GM19025 (cell line): ENCODE results near the gene PTGES3.
A peak's percentile ranks its signal among the peaks of the same experiment; 100 is the strongest.
"Not testable (repeated sequence)": the region's sequence is repeated elsewhere in the genome, so short reads cannot be mapped to it uniquely, and the experiment has no call there.

Source experiments
- ATAC-seq: cut with Tn5 transposase; IDR thresholded peaks from one replicate; pipeline ENCODE4 v1.9.1; 2021; ENCODE audit warnings: mild to moderate bottlenecking, low read depth, moderate library complexity; ENCODE audit not compliant: unreplicated experiment

PTGES3 gene

GRCh38 chr12:56688129-56688845 is at the start of gene PTGES3:
PTGES3 (minus strand) TSS chr12:56688284; CDS start chr12:56687999, 285 bp downstream.
- peak; percentile 56 for ATAC-seq

GRCh38 chr12:56728139-56728861 is 40.2 kb upstream of the PTGES3 start:
- no peak for ATAC-seq

GRCh38 chr12:56726196-56726675 is 38.2 kb upstream of the PTGES3 start:
- ATAC-seq = not testable (repeated sequence)

- ATAC-seq = no peak
Observed at GRCh38 chr12:56725723-56726102, 37.6 kb upstream of the PTGES3 start.

GRCh38 chr12:56724972-56725722 is 37.1 kb upstream of the PTGES3 start, which contains the start of gene NACA:
NACA (minus strand) TSS chr12:56725299; CDS start chr12:56724521, 778 bp downstream.
- ATAC-seq = peak; percentile 94

- ATAC-seq = no peak
Observed at GRCh38 chr12:56724701-56724971, 36.6 kb upstream of the PTGES3 start.

GRCh38 chr12:56723889-56724700 is 36.0 kb upstream of the PTGES3 start:
- ATAC-seq = no peak

GRCh38 chr12:56723352-56723751 is 35.3 kb upstream of the PTGES3 start:
- ATAC-seq = no peak

- no peak for ATAC-seq
Observed at GRCh38 chr12:56722832-56723231, 34.7 kb upstream of the PTGES3 start.

GRCh38 chr12:56721721-56722120 is 33.6 kb upstream of the PTGES3 start:
- no peak for ATAC-seq

GRCh38 chr12:56721216-56721615 is 33.1 kb upstream of the PTGES3 start:
- ATAC-seq = no peak

- ATAC-seq = no peak
Observed at GRCh38 chr12:56720731-56721151, 32.7 kb upstream of the PTGES3 start.

- no peak for ATAC-seq
Observed at GRCh38 chr12:56719056-56719455, 31.0 kb upstream of the PTGES3 start.

GRCh38 chr12:56718636-56719035 is 30.6 kb upstream of the PTGES3 start:
- ATAC-seq = no peak

- no peak for ATAC-seq
Observed at GRCh38 chr12:56718149-56718548, 30.1 kb upstream of the PTGES3 start.

GRCh38 chr12:56716933-56717880 is 29.1 kb upstream of the PTGES3 start:
- no peak for ATAC-seq

- no peak for ATAC-seq
Observed at GRCh38 chr12:56716458-56716857, 28.4 kb upstream of the PTGES3 start.

- ATAC-seq = no peak
Observed at GRCh38 chr12:56715798-56716197, 27.7 kb upstream of the PTGES3 start.

- ATAC-seq = no peak
Observed at GRCh38 chr12:56714431-56714929, 26.4 kb upstream of the PTGES3 start.
